CD8-positive, alpha-beta memory T cell (primary cell): ENCODE data around the gene MARCHF9. TPM values are rescaled to one million over a fixed set of nuclear protein-coding genes. Genes with fewer than 3 reads are reported as not detected.
"Not testable (repeated sequence)": the region's sequence is repeated elsewhere in the genome, so short reads cannot be mapped to it uniquely, and the experiment has no call there.

Experiments used
- CTCF ChIA-PET: fragments of 350-600 bp; sonication (Branson Sonifier 250); formaldehyde crosslinking; loops from one replicate; lab custom pipeline; 2021; ENCODE audit warnings: antibody characterized with exemption; lab: Charles Lee
- POLR2A ChIA-PET: fragments of 350-600 bp; sonication (Branson Sonifier 250); formaldehyde crosslinking; loops from one replicate; lab custom pipeline; 2021; ENCODE audit warnings: antibody characterized with exemption; lab: Charles Lee
- DNase-seq, 5 donors: peaks; one replicate each; pipeline versions ENCODE4 v3.0.0 to v3.0.0-alpha.2; 2020 to 2022; ENCODE audit warnings: mixed read lengths in 1 of 5
- H3K27ac ChIP-seq: one replicate; pipeline ENCODE4 v1.7.0; 2013; ENCODE audit warnings: low read depth, mild to moderate bottlenecking, low read length, moderate library complexity
- H3K27me3 ChIP-seq: 2 replicates; pipeline ENCODE4 v1.7.0; 2013; ENCODE audit warnings: low read length, mild to moderate bottlenecking; ENCODE audit not compliant: insufficient read depth, poor library complexity, severe bottlenecking
- H3K36me3 ChIP-seq: 2 replicates; pipeline ENCODE4 v1.7.0; 2013; ENCODE audit warnings: mild to moderate bottlenecking, low read length, moderate library complexity; ENCODE audit not compliant: insufficient read depth
- H3K4me1 ChIP-seq: 2 replicates; pipeline ENCODE4 v1.7.0; 2013; ENCODE audit warnings: mild to moderate bottlenecking, low read length, moderate library complexity; ENCODE audit not compliant: insufficient read depth
- H3K4me3 ChIP-seq: 2 replicates; pipeline ENCODE4 v1.7.0; 2013; ENCODE audit warnings: mild to moderate bottlenecking, low read length
- H3K9me3 ChIP-seq: 2 replicates; pipeline ENCODE4 v1.7.0; 2013; ENCODE audit warnings: mild to moderate bottlenecking, low read length
- H3K27ac Mint-ChIP-seq, 8 donors: one replicate each; pipeline ENCODE4 v1.8.0; 2020 to 2021; ENCODE audit warnings: mixed read lengths in 8 of 8, mild to moderate bottlenecking in 6 of 8, inconsistent platforms in 3 of 8, moderate library complexity in 3 of 8
- H3K27me3 Mint-ChIP-seq, 2 donors: one replicate each; pipeline ENCODE4 v1.8.0; 2020 to 2021; ENCODE audit warnings: mixed read lengths in 2 of 2, mild to moderate bottlenecking in 1 of 2, moderate library complexity in 1 of 2
- H3K36me3 Mint-ChIP-seq, 3 donors: one replicate each; pipeline ENCODE4 v1.8.0; 2020 to 2021; ENCODE audit warnings: mixed read lengths in 3 of 3, inconsistent platforms in 1 of 3, mild to moderate bottlenecking in 1 of 3
- H3K4me1 Mint-ChIP-seq, 3 donors: one replicate each; pipeline ENCODE4 v1.8.0; 2020 to 2021; ENCODE audit warnings: mixed read lengths in 3 of 3, inconsistent platforms in 1 of 3, mild to moderate bottlenecking in 1 of 3
- H3K4me3 Mint-ChIP-seq, 7 donors: one replicate each; pipeline ENCODE4 v1.8.0; 2020 to 2021; ENCODE audit warnings: mixed read lengths in 7 of 7, mild to moderate bottlenecking in 6 of 7, moderate library complexity in 4 of 7, inconsistent platforms in 2 of 7
- H3K9me3 Mint-ChIP-seq, 5 donors: one replicate each; pipeline ENCODE4 v1.8.0; 2020 to 2022; ENCODE audit warnings: mixed read lengths in 5 of 5, mild to moderate bottlenecking in 3 of 5, moderate library complexity in 2 of 5, inconsistent platforms in 1 of 5
- polyA plus RNA-seq: library from polyadenylated mRNA; unstranded; fragments of 300-500 nt; fragmentation: Illumina TruSeq; gene quantifications from one replicate; pipeline ENCODE4 v1.2.3, GENCODE V29; 2021
- total RNA-seq, 2 experiments: library from RNA; stranded (reverse); gene quantifications; one replicate each; pipeline ENCODE4 v1.2.3, GENCODE V29; 2021

The MARCHF9 gene
- total RNA-seq = 10 to 100 TPM; 26.3 to 27.2 TPM
- polyA plus RNA-seq = 5.7 TPM

DNA sequence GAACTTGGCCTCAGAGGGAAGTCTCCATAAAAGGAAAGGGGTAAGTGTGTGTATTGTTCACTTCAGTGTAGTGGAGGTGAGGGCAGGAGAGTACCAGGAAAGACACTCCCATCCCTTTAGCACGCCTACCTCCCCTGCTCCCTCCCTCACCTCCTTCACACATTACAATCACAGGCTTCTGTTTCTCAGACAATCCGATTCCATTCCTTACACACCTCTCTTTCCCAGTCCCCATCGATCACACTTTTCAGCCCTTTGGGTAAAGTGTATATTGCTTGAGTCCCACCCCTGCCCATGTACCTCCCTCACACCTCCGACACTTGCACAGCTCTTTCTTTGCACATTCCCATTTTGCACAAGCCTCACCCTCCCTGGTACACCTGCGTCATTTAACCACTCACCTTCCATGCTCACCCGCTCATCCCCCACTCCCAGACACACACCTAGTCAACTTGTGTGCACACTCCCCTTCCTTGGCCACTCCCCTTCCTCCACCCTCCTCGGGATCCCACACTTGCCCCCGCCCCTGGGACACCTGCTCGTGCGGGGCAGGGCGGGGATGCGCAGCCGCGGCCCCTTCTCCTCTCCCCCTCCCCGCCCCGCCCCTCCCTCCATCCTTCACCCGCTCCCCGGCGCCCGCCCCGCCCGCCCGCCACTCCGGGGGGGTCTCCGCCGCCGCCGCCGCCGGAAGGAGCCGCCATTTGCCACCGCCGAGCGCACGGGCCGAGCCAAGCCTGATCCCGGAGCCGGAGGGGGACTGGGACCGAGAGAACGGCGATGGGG, at the start of gene MARCHF9:
MARCHF9 (plus strand) TSS at position 693 of the 783 bp plus-strand sequence. CDS start 426 bp downstream, outside the sequence.
- Histone ChIP-seq H3K27me3 (no peaks in the 10 kb centered on the region), H3K27ac (peak within 1 kb of the TSS; percentile 69), H3K4me1 (peaks cover 50% of the 10 kb centered on the region), H3K36me3 (peaks cover 11% of the 10 kb centered on the region), H3K9me3 (no peaks in the 10 kb centered on the region), H3K4me3 (peak within 1 kb of the TSS; percentile 65)
- Mint-ChIP-seq H3K27ac (peak within 1 kb of the TSS; percentile 93 to 100 (median 97)), H3K4me1 (peaks cover 55 to 71% (median 65%) of the 10 kb centered on the region in 3 donors), H3K4me3 (peak within 1 kb of the TSS; percentile 88 to 97 (median 94)), H3K36me3 (peaks cover 4 to 49% (median 4%) of the 10 kb centered on the region in 3 donors), H3K9me3 (no peaks in the 10 kb centered on the region), H3K27me3 (peaks cover 0 to 2% of the 10 kb centered on the region in 2 donors)
- ChIA-PET POLR2A (interaction anchor here (0.6 to 3.0 kb wide), 2 partner anchors 12 kb away, joined by 3 to 12 read pairs; partner anchors contain the start of gene CYP27B1), CTCF (interaction anchor here (0.5 to 3.4 kb wide), 6 partner anchors 12 to 150 kb away, joined by 3 to 37 read pairs (median 4); partner anchors contain the start of genes CYP27B1 and TSFM)
- DNase-seq = peak; percentile 76 to 92 (median 81)

DNA sequence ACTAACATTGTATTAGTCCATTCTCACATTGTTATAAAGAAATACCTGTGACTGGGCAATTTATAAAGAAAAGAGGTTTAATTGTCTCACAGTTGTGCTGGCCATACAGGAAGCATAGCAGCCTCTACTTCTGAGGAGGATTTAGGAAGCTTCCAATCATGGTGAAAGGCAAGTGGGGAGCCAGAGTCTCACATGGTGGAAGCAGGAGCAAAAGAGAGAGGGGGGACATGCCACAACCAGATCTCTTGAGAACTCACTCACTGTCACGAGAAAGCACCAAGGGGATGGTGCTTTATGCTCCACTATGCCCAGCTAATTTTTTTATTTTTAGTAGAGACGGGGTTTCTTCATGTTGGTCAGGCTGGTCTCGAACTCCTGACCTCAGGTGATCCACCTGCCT, 47.7 kb upstream of the MARCHF9 start:
- Histone ChIP-seq H3K4me3 (no peak overlapping the region), H3K27me3 (no peaks in the 10 kb centered on the region), H3K36me3 (peaks cover 15% of the 10 kb centered on the region), H3K9me3 (peaks cover 3% of the 10 kb centered on the region), H3K27ac (no peak overlapping the region), H3K4me1 (no peaks in the 10 kb centered on the region)
- peaks cover 5 to 9% (median 6%) of the 10 kb centered on the region in 5 donors for H3K9me3 Mint-ChIP-seq
- peaks cover 0 to 1% of the 10 kb centered on the region in 2 donors for H3K27me3 Mint-ChIP-seq
- peak overlapping the region in 3 of 8 donors; percentile 31 to 48 (median 38) for H3K27ac Mint-ChIP-seq
- CTCF ChIA-PET = interaction anchor here (0.8 kb wide), 1 partner anchor 13 kb away, joined by 3 read pairs; the partner anchor contains the start of gene OS9
- no peak overlapping the region for H3K4me3 Mint-ChIP-seq
- H3K4me1 Mint-ChIP-seq = peaks cover 6 to 13% (median 10%) of the 10 kb centered on the region in 3 donors
- POLR2A ChIA-PET = no interaction called here
- no peak for DNase-seq
- peaks cover 30 to 70% (median 30%) of the 10 kb centered on the region in 3 donors for H3K36me3 Mint-ChIP-seq

GRCh38 chr12:57708296-57708695, 46.6 kb upstream of the MARCHF9 start:
- Mint-ChIP-seq H3K36me3 (peaks cover 23 to 68% (median 25%) of the 10 kb centered on the region in 3 donors), H3K4me3 (no peak overlapping the region), H3K9me3 (peaks cover 5 to 9% (median 6%) of the 10 kb centered on the region in 5 donors), H3K27me3 (peaks cover 0 to 1% of the 10 kb centered on the region in 2 donors), H3K4me1 (peaks cover 5 to 7% (median 6%) of the 10 kb centered on the region in 3 donors), H3K27ac (no peak overlapping the region)
- no peak overlapping the region for H3K4me3 ChIP-seq
- DNase-seq = no peak
- no peaks in the 10 kb centered on the region for H3K27me3 ChIP-seq
- POLR2A ChIA-PET = interaction anchor here (0.7 kb wide), 1 partner anchor 180 kb away, joined by 5 read pairs; no protein-coding TSS in a partner anchor
- CTCF ChIA-PET = no interaction called here
- no peak overlapping the region for H3K27ac ChIP-seq
- H3K9me3 ChIP-seq = peaks cover 3% of the 10 kb centered on the region
- peaks cover 14% of the 10 kb centered on the region for H3K36me3 ChIP-seq
- no peaks in the 10 kb centered on the region for H3K4me1 ChIP-seq

- ChIA-PET CTCF (no interaction called here), POLR2A (no interaction called here)
- no peaks in the 10 kb centered on the region for H3K4me1 ChIP-seq
- H3K4me3 Mint-ChIP-seq = no peak overlapping the region
- H3K27me3 Mint-ChIP-seq = peaks cover 0 to 1% of the 10 kb centered on the region in 2 donors
- H3K4me3 ChIP-seq = no peak overlapping the region
- H3K27ac ChIP-seq = no peak overlapping the region
- H3K4me1 Mint-ChIP-seq = peaks cover 0 to 7% (median 6%) of the 10 kb centered on the region in 3 donors
- no peaks in the 10 kb centered on the region for H3K9me3 Mint-ChIP-seq
- no peak overlapping the region for H3K27ac Mint-ChIP-seq
- H3K36me3 Mint-ChIP-seq = peaks cover 8 to 64% (median 11%) of the 10 kb centered on the region in 3 donors
- H3K36me3 ChIP-seq = peaks cover 24% of the 10 kb centered on the region
- no peaks in the 10 kb centered on the region for H3K9me3 ChIP-seq
- DNase-seq = no peak
- no peaks in the 10 kb centered on the region for H3K27me3 ChIP-seq
These were observed 42.2 kb upstream of the MARCHF9 start for GRCh38 chr12:57712701-57713100.

DNA sequence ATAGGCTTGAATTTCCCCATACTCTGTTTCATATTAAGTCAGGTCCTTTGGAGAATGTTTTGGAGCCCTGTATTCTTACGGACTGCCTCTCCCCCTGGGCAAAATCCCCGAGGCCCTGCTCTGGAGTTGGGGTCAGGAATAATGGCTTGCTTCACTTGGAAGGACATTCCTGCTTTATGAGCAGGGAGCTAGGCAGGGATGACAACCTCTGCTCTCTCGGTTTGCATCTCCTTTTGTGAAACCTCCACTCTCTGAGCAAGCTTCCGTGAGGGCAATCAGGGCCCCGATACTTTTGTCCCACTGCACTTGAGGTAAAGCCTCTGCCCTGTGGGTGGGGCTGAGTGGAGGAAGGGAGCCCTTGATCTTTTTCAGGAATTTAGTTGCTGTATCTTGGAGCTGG, 41.7 kb upstream of the MARCHF9 start:
- no peak for DNase-seq
- Mint-ChIP-seq H3K4me3 (no peak overlapping the region), H3K27ac (no peak overlapping the region), H3K9me3 (no peaks in the 10 kb centered on the region), H3K36me3 (peaks cover 8 to 66% (median 16%) of the 10 kb centered on the region in 3 donors), H3K27me3 (peaks cover 0 to 1% of the 10 kb centered on the region in 2 donors), H3K4me1 (peaks cover 0 to 7% (median 6%) of the 10 kb centered on the region in 3 donors)
- Histone ChIP-seq H3K4me3 (no peak overlapping the region), H3K9me3 (no peaks in the 10 kb centered on the region), H3K27ac (no peak overlapping the region), H3K27me3 (no peaks in the 10 kb centered on the region), H3K36me3 (peaks cover 29% of the 10 kb centered on the region), H3K4me1 (no peaks in the 10 kb centered on the region)
- POLR2A ChIA-PET = interaction anchor here (0.6 kb wide), 1 partner anchor 180 kb away, joined by 5 read pairs; no protein-coding TSS in a partner anchor
- CTCF ChIA-PET = no interaction called here

DNA sequence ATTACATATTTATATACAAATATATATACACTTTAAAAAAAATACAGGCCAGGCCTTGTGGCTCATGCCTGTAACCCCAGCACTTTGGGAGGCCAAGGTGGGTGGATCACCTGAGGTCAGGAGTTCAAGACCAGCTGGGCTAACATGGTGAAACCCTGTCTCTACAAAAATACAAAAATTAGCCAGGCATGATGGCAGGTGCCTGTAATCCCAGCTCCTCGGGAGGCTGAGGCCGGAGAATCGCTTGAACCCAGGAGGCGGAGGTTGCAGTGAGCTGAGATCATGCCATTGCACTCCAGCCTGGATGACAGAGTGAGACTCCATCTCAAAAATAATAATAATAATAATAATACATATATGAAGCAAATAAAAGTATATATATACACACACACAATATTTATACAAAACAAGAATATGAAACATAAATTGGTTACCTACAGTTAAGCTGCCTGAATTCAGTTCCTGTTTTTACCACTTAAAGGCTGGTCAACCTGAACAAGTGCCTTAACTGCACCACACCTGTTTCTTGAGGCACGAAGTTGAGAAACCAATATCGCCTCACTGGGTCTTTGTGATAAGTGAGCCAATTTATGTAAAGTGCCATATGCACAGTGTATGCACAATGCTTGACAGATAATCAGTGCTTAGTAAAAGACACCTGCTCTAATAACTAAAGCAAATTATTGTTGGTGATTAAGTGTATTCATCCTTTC, 39.7 kb upstream of the MARCHF9 start:
- peaks cover 48% of the 10 kb centered on the region for H3K36me3 ChIP-seq
- H3K27ac ChIP-seq, H3K4me1 Mint-ChIP-seq, H3K27me3 Mint-ChIP-seq, H3K9me3 Mint-ChIP-seq, POLR2A ChIA-PET, H3K4me3 Mint-ChIP-seq, H3K27me3 ChIP-seq, H3K9me3 ChIP-seq, DNase-seq, H3K4me1 ChIP-seq, CTCF ChIA-PET, H3K4me3 ChIP-seq: not testable (repeated sequence)
- H3K27ac Mint-ChIP-seq = peak overlapping the region in 1 of 8 donors; percentile 65
- H3K36me3 Mint-ChIP-seq = peaks cover 8 to 75% (median 19%) of the 10 kb centered on the region in 3 donors

DNA sequence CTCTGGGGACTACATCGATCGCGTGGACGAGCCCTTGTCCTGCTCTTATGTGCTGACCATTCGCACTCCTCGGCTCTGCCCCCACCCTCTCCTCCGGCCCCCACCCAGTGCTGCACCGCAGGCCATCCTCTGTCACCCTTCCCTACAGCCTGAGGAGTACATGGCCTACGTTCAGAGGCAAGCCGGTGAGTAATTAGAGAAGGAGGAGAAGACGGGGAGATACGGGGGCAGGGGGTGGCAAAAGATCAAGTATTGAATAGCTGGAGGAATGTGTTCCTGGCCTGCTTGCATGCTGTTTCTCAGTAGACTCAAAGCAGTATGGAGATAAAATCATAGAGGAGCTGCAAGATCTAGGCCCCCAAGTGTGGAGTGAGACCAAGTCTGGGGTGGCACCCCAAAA, 39.1 kb upstream of the MARCHF9 start:
- ChIA-PET POLR2A (no interaction called here), CTCF (no interaction called here)
- Mint-ChIP-seq H3K9me3 (no peaks in the 10 kb centered on the region), H3K4me1 (peaks cover 0 to 2% (median 0%) of the 10 kb centered on the region in 3 donors), H3K4me3 (peak overlapping the region in 1 of 7 donors; percentile 40), H3K36me3 (peaks cover 8 to 78% (median 19%) of the 10 kb centered on the region in 3 donors), H3K27me3 (peaks cover 0 to 1% of the 10 kb centered on the region in 2 donors), H3K27ac (peak overlapping the region in 1 of 8 donors; percentile 72)
- Histone ChIP-seq H3K27ac (no peak overlapping the region), H3K4me1 (no peaks in the 10 kb centered on the region), H3K4me3 (no peak overlapping the region), H3K36me3 (peaks cover 52% of the 10 kb centered on the region), H3K27me3 (no peaks in the 10 kb centered on the region), H3K9me3 (no peaks in the 10 kb centered on the region)
- no peak for DNase-seq
